Trophoblast cell (in vitro differentiated cells and primary cell): ENCODE results near the gene EHD3.

Experiments
- DNase-seq, 2 donors: peaks; one replicate each; pipeline ENCODE4 v3.0.0-alpha.2; 2016
- H2AFZ ChIP-seq: 2 replicates; pipeline ENCODE4 v1.6.1; 2013; ENCODE audit warnings: low read length, moderate library complexity, mild to moderate bottlenecking; ENCODE audit not compliant: insufficient read depth, poor library complexity
- H2AK5ac ChIP-seq: 2 replicates; pipeline ENCODE4 v1.6.1; 2013; ENCODE audit warnings: mild to moderate bottlenecking, low read length
- H2BK120ac ChIP-seq: 2 replicates; pipeline ENCODE4 v1.6.1; 2013; ENCODE audit warnings: low read length, mild to moderate bottlenecking, moderate library complexity; ENCODE audit not compliant: insufficient read depth, poor library complexity
- H2BK12ac ChIP-seq: 2 replicates; pipeline ENCODE4 v1.6.1; 2013; ENCODE audit warnings: mild to moderate bottlenecking, low read length, moderate library complexity
- H2BK5ac ChIP-seq: 2 replicates; pipeline ENCODE4 v1.6.1; 2013; ENCODE audit warnings: low read length, low read depth, moderate library complexity, mild to moderate bottlenecking; ENCODE audit not compliant: poor library complexity
- H3K14ac ChIP-seq: 2 replicates; pipeline ENCODE4 v1.6.1; 2013; ENCODE audit warnings: mild to moderate bottlenecking, low read length
- H3K18ac ChIP-seq: 2 replicates; pipeline ENCODE4 v1.6.1; 2013; ENCODE audit warnings: mild to moderate bottlenecking, low read length
- H3K23ac ChIP-seq: 2 replicates; pipeline ENCODE4 v1.6.1; 2013; ENCODE audit warnings: low read length
- H3K27ac ChIP-seq: 2 replicates; pipeline ENCODE4 v1.5.1; 2013; ENCODE audit warnings: low read depth, mild to moderate bottlenecking, inconsistent platforms, low read length, moderate library complexity
- H3K27me3 ChIP-seq: 2 replicates; pipeline ENCODE4 v1.6.1; 2013; ENCODE audit warnings: inconsistent platforms, mild to moderate bottlenecking, low read length, moderate library complexity; ENCODE audit not compliant: insufficient read depth
- H3K36me3 ChIP-seq, 2 experiments: 1 replicate in 1 of 2; 2 replicates in 1 of 2; pipeline ENCODE4 v1.6.1; 2013; ENCODE audit warnings: low read length in 2 of 2, mild to moderate bottlenecking in 2 of 2, moderate library complexity in 1 of 2; ENCODE audit not compliant: insufficient read depth in 2 of 2, control insufficient read depth in 1 of 2
- H3K4ac ChIP-seq: 2 replicates; pipeline ENCODE4 v1.6.1; 2013; ENCODE audit warnings: low read depth, mild to moderate bottlenecking, low read length, moderate library complexity
- H3K4me1 ChIP-seq, 2 experiments: 1 replicate in 1 of 2; 2 replicates in 1 of 2; pipeline ENCODE4 v1.6.1; 2013; ENCODE audit warnings: low read length in 2 of 2, mild to moderate bottlenecking in 2 of 2, moderate library complexity in 1 of 2; ENCODE audit not compliant: insufficient read depth in 2 of 2, control insufficient read depth in 1 of 2
- H3K4me2 ChIP-seq: 2 replicates; pipeline ENCODE4 v1.6.1; 2013; ENCODE audit warnings: inconsistent platforms, mild to moderate bottlenecking, low read length, moderate library complexity
- H3K4me3 ChIP-seq: 2 replicates; pipeline ENCODE4 v1.5.1; 2013; ENCODE audit warnings: mild to moderate bottlenecking, low read depth, low read length, inconsistent platforms
- H3K79me1 ChIP-seq: one replicate; pipeline ENCODE4 v1.6.1; 2013; ENCODE audit warnings: low read length
- H3K79me2 ChIP-seq: 2 replicates; pipeline ENCODE4 v1.6.1; 2013; ENCODE audit warnings: low read length, mild to moderate bottlenecking; ENCODE audit not compliant: control insufficient read depth, insufficient read depth, poor library complexity
- H3K9ac ChIP-seq: 2 replicates; pipeline ENCODE4 v1.6.1; 2013; ENCODE audit warnings: mild to moderate bottlenecking, low read length
- H3K9me3 ChIP-seq: 2 replicates; pipeline ENCODE4 v1.6.1; 2013; ENCODE audit warnings: low read depth, mild to moderate bottlenecking, control low read depth, inconsistent platforms, low read length; ENCODE audit not compliant: insufficient read depth
- H4K12ac ChIP-seq: 2 replicates; pipeline ENCODE4 v1.6.1; 2013; ENCODE audit warnings: low read depth, mild to moderate bottlenecking, low read length, moderate library complexity
- H4K8ac ChIP-seq: 2 replicates; pipeline ENCODE4 v1.6.1; 2013; ENCODE audit warnings: low read depth, mild to moderate bottlenecking, low read length, moderate library complexity
- H4K91ac ChIP-seq: one replicate; pipeline ENCODE4 v1.6.1; 2013; ENCODE audit warnings: low read depth, mild to moderate bottlenecking, low read length, moderate library complexity
- WGBS: extraction: QIAGEN DNeasy Blood & Tissue Kit; methylation state at CpG from one replicate; pipeline ENCODE4 v1.1.7; 2013; ENCODE audit warnings: missing lambda C conversion rate; ENCODE audit not compliant: insufficient read length, insufficient coverage; ENCODE audit errors: extremely low coverage; 5-methylcytosine and 5-hydroxymethylcytosine counted together

Gene EHD3

DNA sequence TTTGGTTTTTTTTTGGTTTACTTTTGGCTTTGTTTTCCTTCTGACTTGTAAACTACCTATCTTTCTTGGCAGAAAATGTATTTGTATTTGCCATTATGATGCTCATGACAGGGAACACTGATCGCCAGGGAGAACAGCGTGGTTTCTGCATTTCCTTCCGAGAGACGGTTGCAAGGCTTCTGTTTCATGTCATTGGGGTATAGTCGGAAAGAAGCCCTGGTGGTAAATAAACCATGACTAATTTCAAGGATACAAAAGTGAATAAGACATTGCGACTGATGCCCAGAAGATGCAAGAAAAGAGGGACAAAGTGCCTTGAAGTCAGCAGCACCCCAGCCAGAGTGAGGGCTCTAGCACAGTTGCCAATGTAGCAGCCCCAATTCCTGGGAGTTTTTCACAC is 12.4 kb upstream of the EHD3 start:
- Histone ChIP-seq H3K36me3 (no peaks in the 10 kb centered on the region), H2BK120ac (no peak overlapping the region), H3K23ac (no peak overlapping the region), H3K4ac (no peak overlapping the region), H3K79me1 (no peaks in the 10 kb centered on the region), H4K91ac (no peak overlapping the region), H3K27ac (no peak overlapping the region), H3K4me2 (no peak overlapping the region), H3K79me2 (no peaks in the 10 kb centered on the region), H3K27me3 (no peaks in the 10 kb centered on the region), H3K18ac (no peak overlapping the region), H3K9ac (no peak overlapping the region), H3K4me3 (no peak overlapping the region), H4K12ac (no peak overlapping the region), H3K14ac (no peak overlapping the region), H3K9me3 (no peaks in the 10 kb centered on the region), H3K4me1 (peaks cover 0 to 15% of the 10 kb centered on the region in 2 experiments), H2BK12ac (no peak overlapping the region), H2AK5ac (no peak overlapping the region), H2BK5ac (no peak overlapping the region), H4K8ac (no peak overlapping the region), H2AFZ (no peak overlapping the region)
- DNase-seq = no peak
- no CpG with 5 or more reads among the region's 6 CpGs for WGBS

DNA sequence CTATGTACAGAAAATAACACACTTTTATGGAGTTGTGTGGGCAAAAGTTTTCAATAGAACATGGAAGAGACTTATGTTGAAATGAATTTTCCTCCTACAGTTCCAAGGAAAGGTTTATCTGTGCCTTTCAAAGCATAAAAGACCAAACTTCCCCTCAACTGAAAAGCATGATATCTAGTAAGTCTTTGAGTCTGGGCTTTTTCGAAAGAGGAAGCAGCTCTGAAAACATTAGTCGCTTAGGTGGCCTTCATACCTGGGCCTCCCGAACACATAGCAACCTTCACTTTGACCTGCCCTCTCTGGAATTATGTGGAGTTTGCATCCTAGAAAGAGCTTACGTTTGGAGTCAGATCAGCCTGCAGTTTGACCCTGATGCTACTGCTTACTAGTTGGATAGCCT is 11.9 kb upstream of the EHD3 start:
- H3K9me3 ChIP-seq = no peaks in the 10 kb centered on the region
- no peak overlapping the region for H3K4ac ChIP-seq
- H4K12ac ChIP-seq = no peak overlapping the region
- H3K18ac ChIP-seq = no peak overlapping the region
- no CpG with 5 or more reads among the region's 4 CpGs for WGBS
- no peak overlapping the region for H3K4me3 ChIP-seq
- no peaks in the 10 kb centered on the region for H3K79me1 ChIP-seq
- no peak overlapping the region for H2AFZ ChIP-seq
- H3K14ac ChIP-seq = no peak overlapping the region
- H2AK5ac ChIP-seq = no peak overlapping the region
- H3K9ac ChIP-seq = no peak overlapping the region
- DNase-seq = no peak
- H3K23ac ChIP-seq = no peak overlapping the region
- no peak overlapping the region for H2BK5ac ChIP-seq
- H3K4me2 ChIP-seq = no peak overlapping the region
- H3K4me1 ChIP-seq = peaks cover 0 to 18% of the 10 kb centered on the region in 2 experiments
- H3K79me2 ChIP-seq = peaks cover 2% of the 10 kb centered on the region
- no peak overlapping the region for H2BK120ac ChIP-seq
- H3K36me3 ChIP-seq = no peaks in the 10 kb centered on the region
- H3K27me3 ChIP-seq = no peaks in the 10 kb centered on the region
- no peak overlapping the region for H4K8ac ChIP-seq
- no peak overlapping the region for H4K91ac ChIP-seq
- H2BK12ac ChIP-seq = no peak overlapping the region
- H3K27ac ChIP-seq = no peak overlapping the region

DNA sequence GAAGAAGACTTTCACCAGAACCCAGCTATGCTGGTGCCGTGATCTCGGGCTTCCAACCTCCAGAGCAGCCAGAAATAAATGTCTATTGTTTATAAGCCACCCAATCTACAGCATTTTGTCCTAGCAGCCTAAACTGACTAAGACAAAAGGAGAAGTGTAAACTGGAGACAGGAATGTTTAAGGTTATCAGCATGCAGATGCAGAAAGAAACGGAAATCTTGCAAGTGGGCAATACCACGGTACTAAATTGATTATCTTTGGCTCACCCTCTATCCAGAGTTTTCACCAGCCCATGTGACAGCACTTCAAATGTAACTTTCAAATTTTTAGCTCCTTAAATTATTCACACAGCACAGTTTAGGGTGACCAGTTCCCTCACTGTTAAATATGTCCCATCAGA is 10.9 kb upstream of the EHD3 start:
- Histone ChIP-seq H4K91ac (no peak overlapping the region), H2AFZ (no peak overlapping the region), H3K9ac (no peak overlapping the region), H3K14ac (no peak overlapping the region), H3K9me3 (no peaks in the 10 kb centered on the region), H3K4me1 (peaks cover 0 to 15% of the 10 kb centered on the region in 2 experiments), H2BK5ac (no peak overlapping the region), H3K4me3 (no peak overlapping the region), H3K23ac (no peak overlapping the region), H4K8ac (no peak overlapping the region), H3K18ac (no peak overlapping the region), H3K27me3 (no peaks in the 10 kb centered on the region), H2BK120ac (no peak overlapping the region), H2AK5ac (no peak overlapping the region), H3K4me2 (no peak overlapping the region), H3K79me1 (peaks cover 4% of the 10 kb centered on the region), H3K36me3 (no peaks in the 10 kb centered on the region), H2BK12ac (no peak overlapping the region), H3K79me2 (peaks cover 2% of the 10 kb centered on the region), H3K4ac (no peak overlapping the region), H4K12ac (no peak overlapping the region), H3K27ac (no peak overlapping the region)
- WGBS = no CpG with 5 or more reads among the region's 4 CpGs
- no peak for DNase-seq

DNA sequence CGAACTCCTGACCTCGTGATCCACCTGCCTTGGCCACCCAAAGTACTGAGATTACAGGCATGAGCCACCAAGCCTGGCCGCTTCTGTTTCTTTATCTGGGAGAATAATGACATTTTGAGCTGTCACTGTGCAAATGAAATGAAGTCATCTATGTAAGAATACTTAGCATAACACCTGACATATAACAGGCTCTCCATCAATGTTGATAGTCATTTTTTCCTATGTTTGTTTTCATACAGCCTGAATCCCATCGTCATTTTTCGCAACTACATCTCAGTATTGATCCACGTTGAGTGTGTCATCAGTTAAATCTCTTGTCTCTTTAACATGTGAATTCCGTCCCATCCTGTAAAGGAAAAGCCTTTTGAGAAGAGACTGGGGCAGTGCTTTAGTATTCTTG is 10.2 kb upstream of the EHD3 start:
- no peak overlapping the region for H2AFZ ChIP-seq
- no peak for DNase-seq
- H3K18ac ChIP-seq = no peak overlapping the region
- H3K9me3 ChIP-seq = no peaks in the 10 kb centered on the region
- H3K4me2 ChIP-seq = no peak overlapping the region
- no peak overlapping the region for H2BK120ac ChIP-seq
- peaks cover 2% of the 10 kb centered on the region for H3K79me2 ChIP-seq
- no peak overlapping the region for H3K4me3 ChIP-seq
- no peak overlapping the region for H3K23ac ChIP-seq
- no peak overlapping the region for H3K27ac ChIP-seq
- H4K8ac ChIP-seq = no peak overlapping the region
- no peak overlapping the region for H2AK5ac ChIP-seq
- H3K4me1 ChIP-seq = peaks cover 0 to 14% of the 10 kb centered on the region in 2 experiments
- H2BK5ac ChIP-seq = no peak overlapping the region
- H2BK12ac ChIP-seq = no peak overlapping the region
- no CpG with 5 or more reads among the region's 7 CpGs for WGBS
- no peak overlapping the region for H3K4ac ChIP-seq
- no peak overlapping the region for H3K9ac ChIP-seq
- no peaks in the 10 kb centered on the region for H3K27me3 ChIP-seq
- H3K79me1 ChIP-seq = peaks cover 6% of the 10 kb centered on the region
- no peak overlapping the region for H4K12ac ChIP-seq
- H4K91ac ChIP-seq = no peak overlapping the region
- H3K36me3 ChIP-seq = no peaks in the 10 kb centered on the region
- H3K14ac ChIP-seq = no peak overlapping the region
